ENCODE data around the gene SUSD4.

The SUSD4 gene

DNA sequence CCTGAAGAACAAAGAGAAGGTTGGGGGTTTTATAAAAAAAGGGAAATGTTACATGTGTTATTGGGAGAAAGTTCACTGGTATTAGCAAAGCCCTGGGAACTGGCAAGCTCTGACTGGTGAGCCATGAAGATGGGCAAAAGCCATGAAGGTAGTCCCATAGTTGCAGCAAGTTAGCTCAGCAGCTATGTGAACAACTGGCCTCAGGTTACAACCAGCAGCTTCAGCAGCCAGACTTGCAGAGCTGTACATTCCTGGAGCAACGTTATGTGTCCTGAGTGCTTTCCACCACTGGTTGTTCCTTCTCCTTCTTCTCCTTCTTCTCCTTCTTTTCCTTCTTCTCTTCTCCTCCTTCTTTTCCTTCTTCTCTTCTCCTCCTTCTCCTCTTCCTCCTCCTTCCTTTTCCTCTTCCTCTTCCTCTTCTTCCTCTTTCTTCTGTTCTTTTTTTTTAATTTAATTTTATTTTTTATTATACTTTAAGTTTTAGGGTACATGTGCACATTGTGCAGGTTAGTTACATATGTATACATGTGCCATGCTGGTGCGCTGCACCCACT is 164.8 kb downstream of the SUSD4 start:
- TF ChIP-seq, protein P1, sequence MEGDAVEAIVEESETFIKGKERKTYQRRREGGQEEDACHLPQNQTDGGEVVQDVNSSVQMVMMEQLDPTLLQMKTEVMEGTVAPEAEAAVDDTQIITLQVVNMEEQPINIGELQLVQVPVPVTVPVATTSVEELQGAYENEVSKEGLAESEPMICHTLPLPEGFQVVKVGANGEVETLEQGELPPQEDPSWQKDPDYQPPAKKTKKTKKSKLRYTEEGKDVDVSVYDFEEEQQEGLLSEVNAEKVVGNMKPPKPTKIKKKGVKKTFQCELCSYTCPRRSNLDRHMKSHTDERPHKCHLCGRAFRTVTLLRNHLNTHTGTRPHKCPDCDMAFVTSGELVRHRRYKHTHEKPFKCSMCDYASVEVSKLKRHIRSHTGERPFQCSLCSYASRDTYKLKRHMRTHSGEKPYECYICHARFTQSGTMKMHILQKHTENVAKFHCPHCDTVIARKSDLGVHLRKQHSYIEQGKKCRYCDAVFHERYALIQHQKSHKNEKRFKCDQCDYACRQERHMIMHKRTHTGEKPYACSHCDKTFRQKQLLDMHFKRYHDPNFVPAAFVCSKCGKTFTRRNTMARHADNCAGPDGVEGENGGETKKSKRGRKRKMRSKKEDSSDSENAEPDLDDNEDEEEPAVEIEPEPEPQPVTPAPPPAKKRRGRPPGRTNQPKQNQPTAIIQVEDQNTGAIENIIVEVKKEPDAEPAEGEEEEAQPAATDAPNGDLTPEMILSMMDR (conservative IDR thresholded peaks at IDR 0.05; ENCODE audit: low read depth, low read length), result no peak
- no peak overlapping the region for H3K4me3 ChIP-seq (ENCODE audit: low read length)

DNA sequence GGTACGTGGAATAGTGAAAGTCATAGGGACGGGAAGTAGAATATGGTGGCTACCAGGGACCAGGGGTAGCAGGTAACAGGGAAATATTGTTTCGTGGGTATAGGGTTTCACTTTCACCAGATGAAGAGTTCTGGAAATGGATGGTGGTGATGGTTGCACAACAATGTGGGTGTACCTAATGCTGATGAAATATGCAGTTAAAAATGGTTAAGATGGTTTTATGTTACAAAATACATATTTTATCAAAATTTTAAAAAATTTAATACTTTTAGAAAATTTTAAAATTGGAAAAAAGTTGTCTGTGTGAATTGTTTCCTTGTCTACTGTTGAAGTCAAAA is 165.4 kb downstream of the SUSD4 start:
- H3K4me3 ChIP-seq (ENCODE audit: low read length), result no peak overlapping the region
- TF ChIP-seq, protein P1 (conservative IDR thresholded peaks at IDR 0.05; ENCODE audit: low read depth, low read length), result no peak

More for the DNA sequence above, 164.8 kb downstream of the SUSD4 start:
- DNase-seq (ENCODE audit: low read depth), result no peak

DNA sequence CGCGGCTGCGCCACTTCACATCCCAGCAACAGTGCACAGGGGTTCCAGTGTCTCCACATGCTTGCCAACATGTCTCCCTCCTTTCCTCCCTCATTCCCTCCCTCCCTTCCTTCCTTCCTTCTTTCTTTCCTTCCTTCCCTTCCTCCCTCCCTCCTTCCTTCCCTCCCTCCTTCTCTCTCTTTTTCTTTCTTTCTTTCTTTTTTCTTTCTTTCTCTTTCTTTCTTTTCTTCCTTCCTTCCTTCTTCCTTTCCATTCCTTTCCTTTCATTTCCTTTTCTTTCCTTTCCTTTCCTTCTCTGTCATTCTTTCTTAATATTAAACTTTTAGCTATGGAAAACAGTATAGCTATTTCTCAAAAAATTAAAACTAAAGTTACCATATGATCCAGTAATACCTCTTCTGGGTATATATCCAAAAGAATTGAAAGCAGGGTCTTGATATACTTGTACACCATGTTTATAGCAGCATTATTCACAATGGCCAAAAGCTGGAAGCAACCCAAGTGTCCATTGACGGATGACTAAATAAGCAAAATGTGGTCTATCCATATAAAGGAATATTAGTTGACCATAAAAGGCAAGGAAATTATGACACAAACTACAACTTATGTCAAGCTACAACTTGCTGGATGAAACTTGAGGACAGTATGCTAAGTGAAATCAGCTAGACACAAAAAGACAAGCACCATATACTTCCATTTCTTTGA is 165.9 kb downstream of the SUSD4 start:
- H3K4me3 ChIP-seq (ENCODE audit: low read length), result no peak overlapping the region
- no peak for DNase-seq (ENCODE audit: low read depth)
- TF ChIP-seq, protein P1 (conservative IDR thresholded peaks at IDR 0.05; ENCODE audit: low read depth, low read length), result no peak

More for the DNA sequence above, 165.4 kb downstream of the SUSD4 start:
- no peak for DNase-seq (ENCODE audit: low read depth)

DNA sequence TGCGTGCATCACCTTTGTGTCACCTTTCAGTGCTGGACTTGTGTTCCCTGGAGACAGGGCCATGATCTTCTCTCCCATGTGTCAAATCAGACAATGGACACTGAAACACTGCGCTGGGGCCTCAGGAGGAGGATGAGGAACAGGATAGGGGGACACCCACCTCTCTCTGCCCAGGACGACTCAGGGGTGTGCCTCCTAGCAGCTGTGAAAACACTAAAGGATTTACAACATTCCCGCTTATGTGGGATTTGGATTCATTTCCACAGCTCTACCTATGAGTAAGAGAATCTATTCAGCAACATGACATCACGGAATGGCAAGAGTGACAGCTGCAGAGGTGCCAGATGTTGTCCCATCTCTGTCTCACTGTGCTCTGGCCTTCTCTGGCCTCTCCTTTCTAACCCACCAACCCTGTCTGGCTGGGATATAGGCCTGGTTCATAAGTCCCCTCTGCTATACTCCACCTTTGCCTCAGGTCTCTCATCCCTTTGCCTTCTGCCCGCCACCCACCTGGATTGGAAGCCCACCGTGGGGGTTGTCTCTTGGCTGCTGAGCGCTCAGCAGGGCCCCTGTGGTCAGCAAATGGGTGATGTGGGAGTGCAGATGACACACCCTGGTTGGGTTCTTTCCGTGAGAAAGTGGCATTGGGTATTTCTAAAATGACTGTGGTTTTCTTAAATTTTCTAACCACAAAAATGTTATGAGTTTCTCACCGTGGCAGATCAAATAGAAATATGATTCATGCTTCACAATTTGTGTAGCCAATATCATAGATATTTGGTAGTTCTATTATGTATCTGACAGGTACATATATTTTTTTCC is 173.9 kb downstream of the SUSD4 start:
- TF ChIP-seq, protein P1 (conservative IDR thresholded peaks at IDR 0.05; ENCODE audit: low read depth, low read length), result no peak
- no peak overlapping the region for H3K4me3 ChIP-seq (ENCODE audit: low read length)
- no peak for DNase-seq (ENCODE audit: low read depth)

DNA sequence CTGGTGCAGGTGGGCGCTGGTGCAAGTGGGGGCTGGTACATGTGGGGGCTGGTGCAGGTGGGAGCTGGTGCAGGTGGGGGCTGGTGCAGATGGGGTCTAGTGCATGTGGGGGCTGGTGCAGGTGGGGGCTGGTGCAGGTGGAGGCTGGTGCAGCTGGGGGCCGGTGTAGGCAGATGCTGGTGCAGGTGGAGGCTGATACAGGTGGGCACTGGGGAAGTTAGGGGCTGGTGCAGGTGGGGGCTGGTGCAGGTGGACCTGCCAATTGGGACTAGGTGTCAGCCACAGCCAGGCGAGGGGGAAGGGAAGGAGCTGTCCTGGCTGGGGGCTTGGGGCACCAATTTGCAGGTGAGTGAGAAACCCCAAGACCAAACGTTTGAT is 174.5 kb downstream of the SUSD4 start:
- TF ChIP-seq, protein P1 (conservative IDR thresholded peaks at IDR 0.05; ENCODE audit: low read depth, low read length), result no peak
- no peak overlapping the region for H3K4me3 ChIP-seq (ENCODE audit: low read length)
- DNase-seq (ENCODE audit: low read depth), result no peak

DNA sequence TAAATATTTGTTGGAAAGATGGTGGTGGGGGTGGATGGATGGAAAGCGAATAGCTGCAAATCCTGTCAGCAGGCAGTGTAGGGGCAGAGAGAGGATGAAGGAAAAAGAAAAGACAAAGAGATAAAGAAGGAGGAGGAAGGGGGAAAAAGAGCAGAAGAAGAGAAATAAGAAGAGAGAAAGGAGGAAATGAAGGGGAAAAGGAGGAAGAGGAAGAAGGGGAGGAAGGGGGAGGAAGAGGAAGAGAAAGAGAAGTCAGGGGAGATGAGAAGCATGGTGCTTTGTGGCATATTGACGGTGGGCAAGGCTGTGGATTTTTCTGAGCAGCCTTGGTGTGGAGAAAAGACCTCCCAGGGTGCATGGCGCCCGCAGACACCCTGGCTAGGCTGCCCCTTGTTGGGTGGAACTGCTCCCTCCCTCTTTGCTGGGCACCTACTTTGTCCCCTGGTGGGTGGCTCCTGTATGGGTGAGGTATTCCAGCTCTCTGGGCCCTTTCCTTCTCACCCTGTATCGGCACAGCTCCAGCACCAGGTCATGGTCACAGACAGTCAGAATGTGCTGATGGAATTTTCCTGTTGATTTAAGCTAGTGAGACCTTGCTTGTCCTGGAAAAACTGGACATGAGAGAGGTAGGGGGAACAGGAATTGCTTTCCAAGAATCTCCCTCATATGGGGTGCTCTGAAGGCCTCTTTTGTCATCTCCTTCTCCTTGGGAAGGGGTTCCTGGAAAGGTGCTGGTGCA is 175.2 kb downstream of the SUSD4 start:
- DNase-seq (ENCODE audit: low read depth), result no peak
- H3K4me3 ChIP-seq (ENCODE audit: low read length), result no peak overlapping the region
- TF ChIP-seq, protein P1 (conservative IDR thresholded peaks at IDR 0.05; ENCODE audit: low read depth, low read length), result no peak
